Tongue (tissue), 3 donors: ENCODE data around the gene AEBP2. TPM values are rescaled to one million over a fixed set of nuclear protein-coding genes. Genes with fewer than 3 reads are reported as not detected.

Experiments used
- DNase-seq: peaks from one replicate; pipeline ENCODE4 v3.0.0-alpha.2; 2015
- small RNA-seq: library from RNA; depleted of rRNA; stranded (forward); fragments of <200 nt; gene quantifications from one replicate; pipeline ENCODE3, GENCODE V24; 2014; ENCODE audit warnings: low replicate concordance
- total RNA-seq: library from RNA; depleted of rRNA; stranded (reverse); fragments of >200 nt; gene quantifications from one replicate; pipeline ENCODE4 v1.2.3, GENCODE V29; 2014

AEBP2 gene
- total RNA-seq, 1 donor from 2014 or later, result 43.9 TPM

GRCh38 chr12:19553175-19553574, 113.9 kb downstream of the AEBP2 start:
- DNase-seq, result peak; percentile 75

- no peak for DNase-seq
Observed at GRCh38 chr12:19561411-19561961, 122.2 kb downstream of the AEBP2 start.

Small RNA genes within 50 kb of the gene (small RNA-seq; reads per million reads assigned to genes)
- gene AC091805.2 (not detected), gene RNU6-254P (not detected)
